ENCODE results near the gene C1QTNF6. TPM values are rescaled to one million over a fixed set of nuclear protein-coding genes. Genes with fewer than 3 reads are reported as not detected.

The C1QTNF6 gene
- total and polyA plus RNA-seq, 10 of the 15 experiments (the other 5 are each of a cell fraction or from before 2014, with no cell fraction given): 0.16 to 4.1 (median 1.3) TPM

DNA sequence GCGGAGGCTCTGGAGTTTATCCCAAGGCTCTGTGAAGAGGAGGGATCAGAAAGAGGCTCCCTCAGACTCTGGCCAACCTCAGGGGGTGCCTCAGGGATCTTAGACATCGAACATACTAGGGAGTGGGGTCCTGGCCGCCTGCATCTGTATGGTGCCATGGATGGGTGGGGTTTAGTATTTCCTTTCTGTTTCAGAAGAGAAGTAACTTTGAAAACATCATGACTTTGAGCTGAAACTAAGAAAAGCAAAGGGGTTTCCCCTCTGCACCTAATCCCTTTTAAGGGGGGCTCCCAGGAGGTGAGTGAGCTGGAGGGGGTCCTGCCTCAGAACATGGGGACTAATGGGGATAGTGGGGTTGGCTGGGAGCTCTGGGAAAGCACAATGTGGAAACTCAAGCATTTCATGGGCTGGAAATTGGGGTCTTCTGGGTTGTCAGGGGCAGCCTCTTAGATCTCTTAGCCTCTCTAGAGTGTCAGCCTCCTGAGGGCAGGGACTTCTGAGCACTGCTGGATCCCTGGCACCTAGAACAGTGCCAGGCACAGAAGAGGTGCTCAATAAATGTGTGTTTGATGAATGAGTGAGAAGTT, 36.0 kb upstream of the C1QTNF6 start (continued):
- TF ChIP-seq ZBTB40 (IDR thresholded peaks at IDR 0.05; ENCODE audit: borderline replicate concordance) (no peak), CHD1 (IDR thresholded peaks at IDR 0.05; ENCODE audit: low read depth, low read length) (no peak), ZNF687 (IDR thresholded peaks at IDR 0.05) (peak; percentile 90), CBX3 (IDR thresholded peaks at IDR 0.05; ENCODE audit: borderline replicate concordance, low read depth) (no peak), GATAD2B (conservative IDR thresholded peaks at IDR 0.05; ENCODE audit: low read depth) (0 out of 2 replicates have a peak, but pooled peaks have one; percentile 56), ZNF622 (IDR thresholded peaks at IDR 0.05) (no peak), CHD4 (IDR thresholded peaks at IDR 0.05) (no peak), MEF2B (IDR thresholded peaks at IDR 0.05; ENCODE audit: partially characterized antibody, poor library complexity, severe bottlenecking) (peak; percentile 35), CREB1 (IDR thresholded peaks at IDR 0.05; ENCODE audit: low read depth) (peak; percentile 30; the same call in 1 of the 2 replicates), NBN (IDR thresholded peaks at IDR 0.05) (0 out of 2 replicates have a peak, but pooled peaks have one; percentile 35), MTA2 (IDR thresholded peaks at IDR 0.05; ENCODE audit: low read depth) (peak; percentile 34; the same call in 1 of the 2 replicates), WRNIP1 (IDR thresholded peaks at IDR 0.05; ENCODE audit: borderline replicate concordance, low read depth, low read length) (no peak), EED (IDR thresholded peaks at IDR 0.05; ENCODE audit: low read depth) (no peak), ESRRA (IDR thresholded peaks at IDR 0.05; ENCODE audit: low read length) (no peak), BCL11A (IDR thresholded peaks at IDR 0.05; ENCODE audit: low read depth, low read length) (no peak), EGR1 (IDR thresholded peaks at IDR 0.05; ENCODE audit: borderline replicate concordance in 1 of 2, low read depth in 2 of 2, low read length in 2 of 2) (no peak), HDAC6 (IDR thresholded peaks at IDR 0.05; ENCODE audit: unreplicated experiment) (no peak), RAD51 (IDR thresholded peaks at IDR 0.05) (no peak)
- TF ChIP-seq, protein P1, sequence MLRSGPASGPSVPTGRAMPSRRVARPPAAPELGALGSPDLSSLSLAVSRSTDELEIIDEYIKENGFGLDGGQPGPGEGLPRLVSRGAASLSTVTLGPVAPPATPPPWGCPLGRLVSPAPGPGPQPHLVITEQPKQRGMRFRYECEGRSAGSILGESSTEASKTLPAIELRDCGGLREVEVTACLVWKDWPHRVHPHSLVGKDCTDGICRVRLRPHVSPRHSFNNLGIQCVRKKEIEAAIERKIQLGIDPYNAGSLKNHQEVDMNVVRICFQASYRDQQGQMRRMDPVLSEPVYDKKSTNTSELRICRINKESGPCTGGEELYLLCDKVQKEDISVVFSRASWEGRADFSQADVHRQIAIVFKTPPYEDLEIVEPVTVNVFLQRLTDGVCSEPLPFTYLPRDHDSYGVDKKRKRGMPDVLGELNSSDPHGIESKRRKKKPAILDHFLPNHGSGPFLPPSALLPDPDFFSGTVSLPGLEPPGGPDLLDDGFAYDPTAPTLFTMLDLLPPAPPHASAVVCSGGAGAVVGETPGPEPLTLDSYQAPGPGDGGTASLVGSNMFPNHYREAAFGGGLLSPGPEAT (IDR thresholded peaks at IDR 0.05; ENCODE audit: low read depth): peak; percentile 37; the same call in 1 of the 2 replicates

All from GM12878 (cell line).